HUDEP-2 (cell line): ENCODE measurements around the gene SYNJ2.
A peak's percentile ranks its signal among the peaks of the same experiment; 100 is the strongest.

Experiments
- DNase-seq, 76 experiments: peaks; one replicate each; lab custom pipeline; 2025; ENCODE audit not compliant: unreplicated experiment in 76 of 76; lab: John Stamatoyannopoulos, UW

Gene SYNJ2

DNA sequence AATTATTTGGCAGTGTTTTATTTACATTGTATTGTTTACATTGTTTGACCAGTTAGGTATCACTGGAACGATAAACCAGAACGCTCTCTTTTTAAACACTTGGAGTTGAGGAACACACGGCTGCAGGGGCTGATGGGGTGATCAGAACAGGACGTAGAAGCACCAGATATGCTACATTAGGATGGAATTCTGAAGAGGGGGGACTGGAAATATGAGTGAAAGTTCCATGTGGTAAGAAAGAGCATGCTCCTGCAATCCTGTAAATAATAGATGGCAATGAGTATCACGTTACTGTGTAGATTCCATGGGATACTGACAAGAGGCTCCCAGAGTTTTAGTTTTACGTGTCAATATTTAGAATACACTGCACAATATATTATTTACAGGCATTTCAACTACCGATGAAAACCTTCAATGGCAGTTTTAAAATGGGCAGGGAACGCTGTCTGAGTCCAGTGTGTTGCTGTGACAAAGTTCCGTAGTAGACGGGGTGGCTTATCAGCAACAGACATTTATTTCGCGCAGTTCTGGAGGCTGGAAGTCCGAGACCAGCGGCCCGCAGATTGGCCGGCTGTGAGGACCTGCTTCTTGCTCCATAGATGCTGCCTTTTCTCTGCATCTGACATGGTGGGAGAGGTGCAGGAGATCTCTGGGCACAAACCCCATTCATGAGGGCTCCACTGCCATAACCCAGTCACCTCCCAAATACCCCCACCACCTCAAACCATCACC is 43.1 kb downstream of the SYNJ2 start:
- no peak for DNase-seq

DNA sequence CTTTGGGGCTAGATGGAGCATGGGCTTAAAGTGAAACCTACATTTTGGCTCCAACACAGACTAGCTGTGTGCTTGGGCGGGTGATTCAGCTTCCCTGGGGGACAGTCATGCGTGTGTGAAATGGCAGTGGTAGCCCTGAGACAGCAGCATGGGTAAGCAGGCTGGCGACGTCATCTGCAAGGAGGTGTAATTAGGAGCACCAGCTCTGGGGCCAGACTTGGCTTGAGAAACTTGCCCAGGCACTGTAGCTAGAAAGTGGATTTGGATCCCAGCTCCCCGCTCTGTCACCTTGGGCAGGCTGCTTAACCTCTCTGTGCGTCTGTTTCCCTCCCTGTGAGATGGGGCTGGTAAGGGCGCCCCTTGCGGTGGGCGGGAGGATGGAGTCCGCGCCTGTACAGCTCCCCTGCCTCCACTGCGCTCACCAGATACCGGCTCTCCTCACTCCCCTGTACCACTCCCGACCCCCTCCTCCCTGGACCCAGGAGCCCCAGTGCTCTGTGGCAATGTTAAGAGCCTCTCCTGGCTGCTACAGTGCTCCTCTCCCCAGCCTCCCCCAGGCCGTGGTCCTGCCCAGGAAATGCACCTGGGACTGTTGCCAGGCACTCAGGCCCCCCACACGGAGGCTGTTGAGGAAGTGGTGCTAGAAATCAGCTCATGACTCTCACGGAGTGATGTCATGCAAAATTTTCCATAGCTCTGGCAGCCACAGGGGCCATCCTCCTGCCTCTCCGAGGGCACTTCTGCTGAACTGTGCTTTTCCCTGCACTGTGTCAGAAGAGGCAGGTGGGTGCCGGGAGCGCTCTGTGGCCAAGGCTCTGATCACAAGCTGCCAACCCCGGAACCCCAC is 44.6 kb downstream of the SYNJ2 start:
- peak in 52 of 76 experiments; percentile 12 to 84 (median 56) for DNase-seq

DNA sequence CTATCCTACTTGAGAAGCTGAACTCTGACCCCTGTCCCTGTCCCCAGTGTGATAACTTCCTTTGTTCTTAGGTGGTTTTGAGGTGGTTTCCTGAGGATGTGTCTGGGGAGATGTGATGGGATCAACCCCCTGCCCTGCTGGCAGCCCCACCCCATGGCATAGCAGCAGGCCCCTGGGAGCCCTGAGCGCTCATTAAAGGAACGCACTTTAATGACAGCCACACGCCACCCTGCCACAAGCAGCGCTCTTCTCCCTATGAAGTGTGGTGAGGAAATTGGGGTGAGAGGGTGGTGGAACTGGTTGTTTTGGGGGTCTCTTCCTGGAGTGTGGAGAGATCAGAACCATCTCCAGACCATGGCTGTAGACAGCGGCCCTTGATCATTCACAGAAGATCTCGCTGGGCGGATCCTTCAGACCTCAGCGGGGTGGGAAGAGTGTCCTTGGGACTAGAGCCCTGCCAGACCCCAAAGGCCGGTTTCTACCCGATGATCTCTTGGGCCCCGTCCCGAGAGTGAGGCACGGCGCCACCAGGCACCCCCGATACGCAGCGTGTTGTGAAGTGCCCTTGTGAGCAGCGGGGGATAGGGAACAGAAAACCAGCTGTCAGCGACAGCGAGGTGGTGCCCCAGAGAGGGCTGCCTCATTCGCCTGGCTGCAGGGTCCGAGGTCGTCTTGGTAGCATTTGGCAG is 45.4 kb downstream of the SYNJ2 start:
- DNase-seq, result no peak

DNA sequence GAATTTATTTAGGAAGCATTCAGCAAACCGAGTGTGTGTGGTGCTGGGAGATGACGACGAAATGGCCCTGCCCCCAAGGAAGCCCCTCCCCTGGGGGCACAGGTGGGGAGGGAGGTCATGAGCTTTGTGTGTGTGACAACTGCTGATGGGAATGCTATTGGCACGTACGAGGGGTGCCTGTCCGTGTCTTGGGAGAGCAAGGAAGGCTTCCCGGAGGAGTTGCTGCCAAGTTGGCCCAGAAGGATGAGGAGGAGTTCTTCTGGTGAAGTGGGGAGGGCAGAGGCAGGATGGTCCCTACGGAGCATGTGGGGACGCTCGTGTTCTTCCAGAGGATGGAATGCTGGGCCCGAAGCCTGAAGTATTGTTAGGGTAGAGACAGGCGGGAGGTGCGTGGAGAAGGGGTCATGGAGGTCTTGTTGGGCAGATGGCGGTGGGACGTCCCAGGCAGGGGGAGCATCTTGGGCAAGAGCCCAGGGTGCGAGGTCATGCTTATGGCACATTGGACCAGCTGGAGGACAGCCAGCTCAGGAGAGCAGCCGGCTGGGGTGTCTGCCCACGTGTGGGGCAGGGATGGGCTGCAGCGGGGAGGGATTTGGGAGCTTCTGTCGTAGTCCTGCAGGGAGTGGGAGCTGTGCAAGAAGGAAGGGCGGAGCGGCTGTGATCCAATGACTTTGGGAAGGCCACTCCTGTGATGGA is 46.1 kb downstream of the SYNJ2 start:
- DNase-seq, result no peak

DNA sequence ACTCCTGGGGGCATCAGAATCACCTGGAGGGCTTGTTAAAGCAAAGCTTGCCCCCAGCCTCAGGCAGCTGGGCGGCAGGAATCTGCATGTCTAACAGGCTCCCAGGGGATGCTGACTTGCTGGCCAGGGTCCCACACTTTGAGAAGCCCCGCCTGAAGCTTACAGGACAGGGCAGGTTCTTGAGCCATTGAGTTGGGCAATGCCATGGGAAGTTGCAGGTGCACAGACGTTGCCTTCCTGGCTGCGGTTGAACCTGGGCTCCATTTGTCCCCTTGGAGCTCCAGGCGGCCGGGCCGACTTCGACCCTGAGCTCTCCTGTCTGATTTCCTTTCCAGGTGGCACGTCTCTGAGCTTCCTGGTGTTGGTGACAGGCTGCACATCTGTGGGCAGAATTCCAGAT is 46.8 kb downstream of the SYNJ2 start:
- DNase-seq, result no peak

DNA sequence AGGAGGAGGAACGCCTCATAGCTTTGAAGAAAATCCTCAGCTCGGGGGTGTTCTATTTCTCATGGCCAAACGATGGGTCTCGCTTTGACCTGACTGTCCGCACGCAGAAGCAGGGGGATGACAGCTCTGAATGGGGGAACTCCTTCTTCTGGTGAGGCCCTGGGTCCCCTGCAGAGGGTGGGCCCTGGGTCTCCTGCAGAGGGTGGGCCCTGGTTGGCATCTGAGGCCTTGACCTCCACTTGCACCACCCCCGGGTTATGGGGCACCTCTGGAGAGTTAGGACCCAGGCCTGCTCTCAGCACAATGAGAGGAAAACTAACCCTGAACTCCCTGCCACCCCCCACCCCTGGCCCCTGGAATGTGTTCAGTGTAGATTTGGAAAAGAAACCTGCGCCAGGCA is 47.2 kb downstream of the SYNJ2 start:
- DNase-seq, result no peak

DNA sequence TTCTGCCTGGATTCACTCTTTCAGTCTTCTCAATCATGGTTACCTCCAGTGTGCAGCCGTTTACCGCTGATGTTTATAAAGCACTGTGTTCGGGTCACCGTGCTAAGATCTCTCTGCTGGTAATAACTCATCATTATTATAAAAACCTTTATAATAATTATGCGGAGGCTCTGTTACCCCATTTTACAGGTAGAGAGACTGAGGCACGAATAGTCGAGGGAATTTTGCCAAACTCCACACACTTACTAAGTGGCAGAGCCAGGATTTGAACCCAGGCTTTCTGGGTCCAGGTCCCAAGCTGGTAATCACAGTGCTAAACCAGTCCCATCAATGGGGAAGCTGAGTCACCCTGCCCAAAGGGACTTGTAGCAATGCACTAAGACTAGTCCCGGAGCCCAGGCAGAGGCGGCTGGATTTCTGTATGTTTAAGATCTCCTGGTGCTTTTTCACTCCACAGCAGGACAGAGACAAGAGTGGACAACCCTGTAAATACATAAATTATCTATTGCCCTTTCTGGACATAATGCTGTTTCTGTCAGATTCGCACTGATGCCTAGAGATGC is 48.1 kb downstream of the SYNJ2 start:
- DNase-seq, result no peak

DNA sequence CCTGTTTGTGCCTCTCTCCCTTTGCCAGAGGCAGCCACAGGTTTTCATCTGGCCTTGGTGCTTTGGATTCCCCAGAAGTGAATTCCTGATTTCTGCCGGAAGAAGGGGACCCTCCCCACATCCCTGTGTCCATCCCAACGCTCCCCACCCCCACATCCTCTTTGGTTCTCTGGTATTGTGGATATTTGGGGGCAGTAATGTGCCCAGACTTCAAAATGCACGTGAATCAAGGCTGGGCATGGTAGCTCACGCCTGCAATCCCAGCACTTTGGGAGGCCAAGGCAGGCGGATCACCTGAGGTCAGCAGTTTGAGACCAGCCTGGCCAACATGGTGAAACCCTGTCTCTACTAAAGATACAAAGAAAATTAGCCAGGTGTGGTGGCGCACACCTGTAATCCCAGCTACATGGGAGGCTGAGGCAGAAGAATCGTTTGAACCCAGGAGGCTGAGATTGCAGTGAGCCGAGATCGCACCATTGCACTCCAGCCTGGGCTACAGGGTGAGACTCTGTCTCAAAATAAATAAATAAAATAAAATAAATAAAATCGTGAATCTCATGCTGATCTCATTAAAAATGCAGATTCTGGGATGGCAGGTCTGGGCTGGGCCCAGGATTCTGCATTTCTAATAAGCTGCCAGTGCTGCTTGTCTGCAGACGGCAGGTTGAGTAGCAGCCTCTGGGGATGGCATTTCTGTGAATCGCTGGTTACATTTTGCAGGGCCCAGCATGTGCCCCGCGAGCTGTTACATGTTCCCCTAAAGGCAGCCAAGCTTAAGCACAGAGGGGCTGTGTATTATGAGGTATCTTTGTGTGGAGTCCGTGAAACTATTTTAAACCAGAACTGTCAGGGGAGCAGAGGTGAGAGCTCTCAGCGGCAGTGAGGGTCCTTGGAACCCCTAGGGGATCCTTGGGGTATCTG is 49.0 kb downstream of the SYNJ2 start:
- peak in 1 of 76 experiments; percentile 25 for DNase-seq

DNA sequence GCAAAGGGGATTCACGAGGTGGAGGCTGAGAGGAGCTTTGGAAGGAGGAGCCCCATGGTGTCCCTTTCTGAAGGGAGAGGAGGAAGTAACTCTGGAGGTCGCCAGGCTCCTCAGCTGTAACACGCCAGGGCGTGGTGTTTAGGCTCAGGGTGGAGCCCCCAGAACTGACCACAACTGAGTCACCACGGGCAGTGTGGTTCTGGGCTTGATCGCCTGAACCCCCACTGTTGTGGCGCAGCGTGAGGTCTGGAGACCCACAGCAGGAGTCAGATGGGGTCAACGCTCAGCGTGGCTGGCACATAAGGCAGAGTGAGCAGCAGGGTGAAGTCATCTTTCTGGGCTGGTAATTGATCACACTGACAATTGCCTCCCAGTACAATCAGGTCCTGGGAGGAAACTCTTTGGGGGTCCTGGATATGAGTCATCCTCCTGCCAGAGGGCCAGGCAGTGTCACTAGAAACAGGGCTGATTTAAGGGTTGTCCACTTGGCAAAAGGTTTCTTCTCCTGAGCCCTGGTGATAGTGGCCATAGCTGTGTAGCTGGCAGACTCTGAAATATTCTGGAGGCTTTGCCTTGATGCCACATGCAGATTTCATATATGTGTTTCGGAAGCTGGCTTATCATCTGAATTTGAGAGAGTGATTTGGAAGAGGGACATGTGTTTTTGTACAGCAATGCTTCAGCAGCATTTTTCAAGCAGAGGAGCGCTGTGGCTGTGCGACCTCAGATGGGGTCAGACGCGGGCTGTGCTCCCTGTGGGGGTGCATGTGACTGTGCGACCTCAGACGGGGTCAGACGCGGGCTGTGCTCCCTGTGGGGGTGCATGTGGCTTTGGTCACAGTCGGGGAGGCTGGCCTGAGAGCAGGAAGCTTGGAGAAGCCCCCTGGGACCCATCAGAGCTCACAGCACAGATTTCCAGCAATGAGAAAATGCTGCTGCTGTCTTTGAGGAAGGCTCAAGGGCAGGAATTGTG is 50.0 kb downstream of the SYNJ2 start:
- DNase-seq, result peak in 64 of 76 experiments; percentile 16 to 85 (median 62)

DNA sequence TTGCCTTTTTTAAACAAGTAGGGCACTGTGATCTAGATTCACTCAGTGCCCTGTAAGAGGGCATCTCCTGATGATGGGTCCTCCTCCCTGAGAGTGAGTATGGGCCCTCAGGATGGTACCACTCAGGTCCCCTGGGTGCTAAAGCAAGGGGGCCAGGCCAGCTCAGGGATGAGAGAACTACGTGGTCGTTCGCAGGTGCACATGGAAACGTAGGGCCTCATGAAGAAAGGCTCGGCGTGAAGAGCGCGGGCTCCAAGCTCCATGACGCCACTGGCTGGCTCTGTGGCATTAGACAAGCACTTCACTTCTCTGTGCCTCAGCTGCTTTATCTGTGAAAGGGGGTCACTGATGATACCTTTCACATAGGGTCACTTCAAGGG is 50.7 kb downstream of the SYNJ2 start:
- no peak for DNase-seq

DNA sequence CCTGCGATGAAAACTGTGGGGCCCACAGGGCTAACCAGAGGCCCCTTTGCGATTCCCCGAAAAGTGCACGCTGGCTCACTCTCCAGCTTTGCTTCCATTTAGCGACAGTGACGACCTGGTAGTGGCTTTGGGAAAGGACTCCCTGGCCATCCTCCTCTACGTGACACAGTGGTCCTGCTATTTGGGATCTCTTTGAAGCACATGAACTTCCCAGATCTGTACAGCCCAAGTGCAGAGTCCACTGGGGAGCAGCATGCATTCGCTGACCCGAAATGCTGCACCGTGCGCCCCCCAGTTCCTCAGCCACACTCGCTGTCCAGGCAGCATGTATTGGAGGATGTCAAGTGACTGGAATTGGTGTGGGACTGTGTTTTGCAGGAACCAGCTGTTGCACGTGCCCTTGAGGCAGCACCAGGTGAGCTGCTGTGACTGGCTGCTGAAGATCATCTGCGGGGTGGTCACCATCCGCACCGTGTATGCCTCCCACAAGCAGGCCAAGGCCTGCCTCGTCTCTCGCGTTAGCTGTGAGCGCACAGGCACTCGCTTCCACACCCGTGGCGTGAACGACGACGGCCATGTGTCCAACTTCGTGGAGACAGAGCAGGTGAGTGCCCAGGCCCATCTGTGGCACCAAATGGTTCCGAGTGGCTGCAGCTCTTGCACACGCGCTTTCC is 51.6 kb downstream of the SYNJ2 start:
- DNase-seq, result no peak

DNA sequence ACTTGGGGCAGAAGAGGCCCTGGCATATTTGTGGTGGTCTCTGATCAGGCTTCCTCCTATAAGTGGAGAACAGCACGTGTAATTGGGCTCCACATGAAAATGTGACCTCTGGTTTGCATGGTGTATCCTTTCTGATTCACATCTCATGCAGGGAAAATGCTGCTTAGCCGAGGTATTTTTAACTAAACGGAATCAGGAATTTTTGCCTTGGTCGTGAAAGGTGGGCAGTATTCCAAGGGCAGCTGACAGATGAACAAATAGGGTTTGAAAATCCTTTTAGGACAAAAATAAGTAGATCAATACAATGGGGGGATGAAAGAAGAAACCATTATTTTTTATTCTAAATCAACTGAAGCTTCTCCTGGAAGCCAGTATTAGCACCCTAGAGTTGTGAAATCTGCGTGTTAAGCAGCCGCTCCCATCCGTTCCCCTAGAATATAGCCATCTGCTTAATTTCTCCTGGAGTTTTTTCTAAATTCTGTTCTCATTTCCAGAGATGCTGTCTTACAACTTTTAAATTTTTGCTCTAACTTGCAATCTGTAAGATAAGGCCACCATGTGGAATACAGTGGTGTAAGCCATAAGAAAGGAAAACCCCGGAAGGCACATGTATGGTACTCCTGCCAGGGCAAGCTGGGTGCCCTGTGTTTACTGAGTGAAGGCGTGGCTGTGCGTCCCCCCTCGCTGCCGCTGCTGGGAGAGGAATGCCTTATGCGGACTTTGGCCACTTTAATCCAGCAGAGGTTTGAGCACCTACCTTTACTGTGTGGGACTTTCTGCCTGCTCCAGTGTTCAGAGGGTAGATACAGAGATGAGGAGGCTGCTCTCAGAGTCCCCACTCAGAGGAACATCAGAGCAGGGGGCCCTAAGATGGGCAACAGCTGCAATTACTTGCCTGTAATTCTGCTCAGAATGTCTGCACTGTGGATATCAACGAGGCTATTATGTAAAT is 52.4 kb downstream of the SYNJ2 start:
- no peak for DNase-seq

DNA sequence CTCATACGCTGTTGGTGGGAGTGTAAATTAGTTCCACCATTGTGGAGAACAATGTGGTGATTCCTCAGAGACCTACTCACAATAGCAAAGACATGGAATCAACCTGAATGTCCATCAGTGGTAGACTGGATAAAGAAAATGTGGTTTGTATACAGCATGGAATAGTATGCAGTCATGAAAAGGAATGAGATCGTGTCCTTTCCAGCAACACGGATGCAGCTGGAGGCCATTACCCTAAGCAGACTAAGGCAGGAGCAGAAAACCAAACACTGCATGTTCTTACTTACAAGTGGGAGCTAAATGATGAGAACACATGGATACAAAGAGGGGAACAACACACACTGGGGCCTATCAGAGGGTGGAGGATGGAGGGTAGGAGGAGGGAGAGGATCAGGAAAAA is 54.6 kb downstream of the SYNJ2 start:
- DNase-seq, result no peak

DNA sequence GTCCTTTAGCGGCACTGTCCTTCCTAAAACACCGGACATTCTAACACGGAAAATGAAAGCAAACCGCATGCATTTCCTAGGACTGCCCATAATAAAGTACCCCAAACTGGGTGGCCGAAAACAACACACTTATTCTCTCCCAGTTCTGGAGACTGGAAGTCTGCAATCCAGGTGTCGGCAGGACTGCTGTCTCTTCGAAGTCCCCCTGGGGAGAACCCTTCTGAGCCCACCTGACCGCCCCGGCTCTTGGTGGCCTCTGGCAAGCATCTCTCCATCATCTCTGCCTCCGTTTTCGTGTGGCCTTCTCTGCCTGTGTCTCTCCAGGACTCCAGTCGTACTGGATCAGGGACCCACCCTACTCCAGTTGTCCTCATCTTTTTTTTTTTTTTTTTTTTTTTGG is 55.4 kb downstream of the SYNJ2 start:
- DNase-seq, result no peak

DNA sequence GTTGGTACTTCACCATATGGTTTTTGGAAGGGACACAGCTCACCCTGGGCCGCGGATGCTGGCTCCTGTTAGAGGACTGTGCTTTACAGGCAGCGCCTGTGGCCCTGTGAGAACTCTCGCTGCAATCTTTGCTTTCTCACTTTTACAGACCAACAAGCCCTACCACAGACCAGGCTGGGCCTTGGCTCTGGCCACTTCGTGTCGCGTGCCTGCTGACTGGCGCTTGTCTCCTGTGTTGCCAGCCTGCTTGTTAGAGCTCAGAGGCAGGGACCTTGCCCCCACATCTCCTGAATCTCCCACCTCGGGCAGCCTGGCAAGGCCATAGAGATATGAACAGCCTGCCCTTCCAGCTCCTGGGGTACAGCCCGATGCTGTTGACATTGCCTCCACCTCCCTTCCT is 56.1 kb downstream of the SYNJ2 start:
- no peak for DNase-seq

DNA sequence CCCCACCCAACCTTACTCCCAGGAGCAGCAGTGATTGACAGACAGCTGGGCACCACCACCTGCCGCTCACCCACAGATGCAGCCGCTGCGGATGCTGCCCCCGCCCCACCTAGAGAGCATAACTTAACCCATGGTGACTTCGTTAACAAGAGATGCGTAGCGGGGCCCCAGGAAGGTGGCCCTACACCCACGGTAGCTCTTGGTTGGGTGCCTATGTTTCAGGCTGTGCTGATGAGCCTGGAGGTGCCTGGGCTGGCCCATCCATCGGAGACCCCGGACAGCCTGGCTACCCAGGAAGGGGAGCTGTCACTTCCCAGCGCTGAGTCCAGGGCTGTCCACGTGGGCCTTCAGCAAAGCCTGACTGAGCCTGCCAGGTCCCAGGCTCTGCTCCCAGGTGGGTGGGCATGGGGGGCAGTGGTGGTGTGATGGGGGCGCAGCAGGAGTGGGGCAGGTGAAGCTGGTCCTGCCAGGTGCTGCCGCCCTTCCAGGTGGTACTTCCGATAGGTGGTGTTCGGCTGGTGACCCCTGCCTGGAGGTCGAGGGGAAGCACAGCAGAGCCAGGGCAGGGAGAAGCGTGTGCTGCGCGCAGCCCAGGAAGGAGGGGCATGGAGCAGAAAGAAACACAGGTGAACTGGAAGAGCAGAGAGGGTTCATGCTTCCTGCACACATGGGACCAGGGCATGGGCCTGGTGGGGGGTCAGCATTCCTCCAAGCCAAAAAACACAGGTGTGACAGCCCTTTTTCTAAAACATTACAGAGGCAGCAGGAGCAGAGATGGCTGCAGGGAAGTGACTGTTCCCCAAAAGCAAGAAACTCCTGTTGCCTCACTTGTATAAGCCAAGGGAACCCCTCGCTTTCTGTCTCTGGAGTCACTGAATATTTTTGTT is 56.9 kb downstream of the SYNJ2 start:
- no peak for DNase-seq
